HEK293T (cell line): ENCODE data around the gene CFL2.

Source experiments
- BHLHE40 ChIP-seq: fragments of 450-650 bp; IDR thresholded peaks from 2 replicates; pipeline ENCODE4 v1.6.1; 2016; ENCODE audit warnings: mild to moderate bottlenecking, moderate library complexity, borderline replicate concordance
- ELF4 ChIP-seq: fragments of 450-650 bp; IDR thresholded peaks from 2 replicates; pipeline ENCODE4 v1.6.1; 2017; ENCODE audit warnings: antibody characterized with exemption
- FOXA1 ChIP-seq: fragments of 450-650 bp; IDR thresholded peaks from 2 replicates; pipeline ENCODE4 v1.6.1; 2016; ENCODE audit warnings: mild to moderate bottlenecking
- FOXK2 ChIP-seq: fragments of 450-650 bp; IDR thresholded peaks from 2 replicates; pipeline ENCODE4 v1.6.1; 2016; ENCODE audit warnings: mild to moderate bottlenecking
- FOXM1 ChIP-seq: fragments of 450-650 bp; IDR thresholded peaks from 2 replicates; pipeline ENCODE4 v1.6.1; 2017; ENCODE audit warnings: mild to moderate bottlenecking, borderline replicate concordance
- HDGF ChIP-seq: fragments of 450-650 bp; IDR thresholded peaks from 2 replicates; pipeline ENCODE4 v1.6.1; 2017; ENCODE audit warnings: antibody characterized with exemption, borderline replicate concordance
- LEF1 ChIP-seq: fragments of 450-650 bp; IDR thresholded peaks from 2 replicates; pipeline ENCODE4 v1.6.1; 2017; ENCODE audit warnings: mild to moderate bottlenecking, borderline replicate concordance
- NFRKB ChIP-seq: fragments of 450-650 bp; IDR thresholded peaks from 2 replicates; pipeline ENCODE4 v1.6.1; 2016; ENCODE audit warnings: mild to moderate bottlenecking, moderate library complexity
- PKNOX1 ChIP-seq: fragments of 450-650 bp; IDR thresholded peaks from 2 replicates; pipeline ENCODE4 v1.6.1; 2016
- SP1 ChIP-seq: fragments of 450-650 bp; IDR thresholded peaks from 2 replicates; pipeline ENCODE4 v1.6.1; 2017
- SUZ12 ChIP-seq: fragments of 450-650 bp; IDR thresholded peaks from 2 replicates; pipeline ENCODE4 v1.6.1; 2016; ENCODE audit warnings: mild to moderate bottlenecking
- TARDBP ChIP-seq: fragments of 450-650 bp; IDR thresholded peaks from 2 replicates; pipeline ENCODE4 v1.6.1; 2016

GRCh38 chr14:34742270-34743115 is 28.1 kb upstream of the CFL2 start:
- TF ChIP-seq PKNOX1 (no peak), FOXM1 (no peak), BHLHE40 (no peak), NFRKB (no peak), LEF1 (no peak), SP1 (no peak), ELF4 (no peak), HDGF (no peak), FOXA1 (no peak), FOXK2 (no peak), TARDBP (no peak), SUZ12 (no peak)
